ENCODE measurements around the gene FUT7.

DNA sequence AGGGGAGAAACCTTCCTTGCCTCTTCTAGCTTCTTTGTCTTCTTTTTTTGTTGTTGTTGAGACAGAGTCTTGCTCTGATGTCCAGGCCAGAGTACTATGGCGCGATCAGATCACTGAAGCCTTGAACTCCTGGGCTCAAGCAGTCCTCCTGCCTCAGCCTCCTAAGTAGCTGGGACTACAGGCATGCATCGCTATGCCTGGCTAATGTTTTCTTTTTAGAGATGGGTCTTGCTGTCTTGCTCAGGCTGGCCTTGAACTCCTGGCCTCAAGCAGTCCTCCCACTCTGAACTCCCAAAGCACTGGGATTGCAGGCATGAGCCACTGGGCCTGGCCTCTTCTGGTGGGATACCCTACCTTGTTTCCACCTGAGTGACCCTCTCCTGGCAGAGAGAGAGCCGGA lies 43.0 kb downstream of the FUT7 start:
- TF ChIP-seq, protein P1, sequence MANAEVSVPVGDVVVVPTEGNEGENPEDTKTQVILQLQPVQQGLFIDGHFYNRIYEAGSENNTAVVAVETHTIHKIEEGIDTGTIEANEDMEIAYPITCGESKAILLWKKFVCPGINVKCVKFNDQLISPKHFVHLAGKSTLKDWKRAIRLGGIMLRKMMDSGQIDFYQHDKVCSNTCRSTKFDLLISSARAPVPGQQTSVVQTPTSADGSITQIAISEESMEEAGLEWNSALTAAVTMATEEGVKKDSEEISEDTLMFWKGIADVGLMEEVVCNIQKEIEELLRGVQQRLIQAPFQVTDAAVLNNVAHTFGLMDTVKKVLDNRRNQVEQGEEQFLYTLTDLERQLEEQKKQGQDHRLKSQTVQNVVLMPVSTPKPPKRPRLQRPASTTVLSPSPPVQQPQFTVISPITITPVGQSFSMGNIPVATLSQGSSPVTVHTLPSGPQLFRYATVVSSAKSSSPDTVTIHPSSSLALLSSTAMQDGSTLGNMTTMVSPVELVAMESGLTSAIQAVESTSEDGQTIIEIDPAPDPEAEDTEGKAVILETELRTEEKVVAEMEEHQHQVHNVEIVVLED (CRISPR knock-in tag; IDR thresholded peaks at IDR 0.05), result no peak
- TF ChIP-seq ZNF644 (tag; IDR thresholded peaks at IDR 0.05; ENCODE audit: low read depth), result no peak
- TF ChIP-seq, protein P2, sequence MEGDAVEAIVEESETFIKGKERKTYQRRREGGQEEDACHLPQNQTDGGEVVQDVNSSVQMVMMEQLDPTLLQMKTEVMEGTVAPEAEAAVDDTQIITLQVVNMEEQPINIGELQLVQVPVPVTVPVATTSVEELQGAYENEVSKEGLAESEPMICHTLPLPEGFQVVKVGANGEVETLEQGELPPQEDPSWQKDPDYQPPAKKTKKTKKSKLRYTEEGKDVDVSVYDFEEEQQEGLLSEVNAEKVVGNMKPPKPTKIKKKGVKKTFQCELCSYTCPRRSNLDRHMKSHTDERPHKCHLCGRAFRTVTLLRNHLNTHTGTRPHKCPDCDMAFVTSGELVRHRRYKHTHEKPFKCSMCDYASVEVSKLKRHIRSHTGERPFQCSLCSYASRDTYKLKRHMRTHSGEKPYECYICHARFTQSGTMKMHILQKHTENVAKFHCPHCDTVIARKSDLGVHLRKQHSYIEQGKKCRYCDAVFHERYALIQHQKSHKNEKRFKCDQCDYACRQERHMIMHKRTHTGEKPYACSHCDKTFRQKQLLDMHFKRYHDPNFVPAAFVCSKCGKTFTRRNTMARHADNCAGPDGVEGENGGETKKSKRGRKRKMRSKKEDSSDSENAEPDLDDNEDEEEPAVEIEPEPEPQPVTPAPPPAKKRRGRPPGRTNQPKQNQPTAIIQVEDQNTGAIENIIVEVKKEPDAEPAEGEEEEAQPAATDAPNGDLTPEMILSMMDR (IDR thresholded peaks at IDR 0.05 in 2 of 3, conservative IDR thresholded peaks at IDR 0.05 in 1 of 3; ENCODE audit: insufficient read depth in 2 of 3, low read depth in 1 of 3, low read length in 3 of 3), result no peak
- no peak for TF ChIP-seq HLTF (IDR thresholded peaks at IDR 0.05)
- TF ChIP-seq ZNF76 (CRISPR knock-in tag; IDR thresholded peaks at IDR 0.05; ENCODE audit: borderline replicate concordance), result no peak
- TF ChIP-seq ZBTB1 (CRISPR knock-in tag; IDR thresholded peaks at IDR 0.05; ENCODE audit: borderline replicate concordance, low read depth), result no peak
